ENCODE results near the gene ADGRA1.
A peak's percentile ranks its signal among the peaks of the same experiment; 100 is the strongest.

The ADGRA1 gene

DNA sequence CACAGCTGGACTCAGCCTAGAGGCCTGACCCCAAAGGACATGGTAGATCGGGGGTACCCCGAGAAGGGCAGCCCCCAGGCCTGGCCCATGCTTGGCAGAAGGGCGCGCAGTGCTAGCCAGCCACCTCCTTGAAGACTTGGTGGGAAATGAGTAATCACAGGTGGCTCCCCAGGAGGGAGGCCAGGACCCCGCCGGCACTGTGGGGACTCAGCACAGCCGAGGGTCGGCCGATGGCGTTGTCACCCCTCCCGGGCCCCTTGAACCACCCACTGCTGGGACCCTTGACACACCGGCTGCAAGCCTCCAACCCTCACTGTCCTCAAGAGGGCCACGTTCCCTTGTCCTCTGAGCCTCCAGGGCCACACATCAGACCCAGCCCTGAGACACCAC lies 27.7 kb downstream of the ADGRA1 start:
- no peak for DNase-seq (ENCODE audit: low read depth)
- no peak overlapping the region for H3K4me3 ChIP-seq (ENCODE audit: low read length)
- TF ChIP-seq, protein P1, sequence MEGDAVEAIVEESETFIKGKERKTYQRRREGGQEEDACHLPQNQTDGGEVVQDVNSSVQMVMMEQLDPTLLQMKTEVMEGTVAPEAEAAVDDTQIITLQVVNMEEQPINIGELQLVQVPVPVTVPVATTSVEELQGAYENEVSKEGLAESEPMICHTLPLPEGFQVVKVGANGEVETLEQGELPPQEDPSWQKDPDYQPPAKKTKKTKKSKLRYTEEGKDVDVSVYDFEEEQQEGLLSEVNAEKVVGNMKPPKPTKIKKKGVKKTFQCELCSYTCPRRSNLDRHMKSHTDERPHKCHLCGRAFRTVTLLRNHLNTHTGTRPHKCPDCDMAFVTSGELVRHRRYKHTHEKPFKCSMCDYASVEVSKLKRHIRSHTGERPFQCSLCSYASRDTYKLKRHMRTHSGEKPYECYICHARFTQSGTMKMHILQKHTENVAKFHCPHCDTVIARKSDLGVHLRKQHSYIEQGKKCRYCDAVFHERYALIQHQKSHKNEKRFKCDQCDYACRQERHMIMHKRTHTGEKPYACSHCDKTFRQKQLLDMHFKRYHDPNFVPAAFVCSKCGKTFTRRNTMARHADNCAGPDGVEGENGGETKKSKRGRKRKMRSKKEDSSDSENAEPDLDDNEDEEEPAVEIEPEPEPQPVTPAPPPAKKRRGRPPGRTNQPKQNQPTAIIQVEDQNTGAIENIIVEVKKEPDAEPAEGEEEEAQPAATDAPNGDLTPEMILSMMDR (conservative IDR thresholded peaks at IDR 0.05; ENCODE audit: low read depth, low read length): no peak

DNA sequence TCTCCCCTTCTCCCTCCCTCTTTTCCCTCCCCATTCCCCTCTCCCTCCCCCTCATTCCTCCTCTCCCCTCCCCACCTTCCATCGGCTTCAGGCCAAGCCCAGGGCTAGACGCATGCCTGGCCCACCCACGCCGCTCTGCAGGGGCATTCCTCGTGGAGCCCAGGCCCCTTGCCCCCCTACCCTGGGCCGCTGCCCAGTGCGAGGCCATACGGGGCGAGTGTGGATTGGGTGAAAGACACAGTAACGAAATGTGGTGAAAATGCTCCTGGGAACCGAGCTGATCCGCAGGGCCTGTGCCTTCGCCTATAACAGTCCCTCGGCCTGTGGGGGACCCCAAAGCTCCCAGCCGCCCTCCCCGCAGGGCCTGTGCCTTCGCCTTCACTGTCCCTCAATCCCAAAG lies 28.3 kb downstream of the ADGRA1 start:
- H3K4me3 ChIP-seq (ENCODE audit: low read length): no peak overlapping the region
- no peak for DNase-seq (ENCODE audit: low read depth)
- TF ChIP-seq, protein P1 (conservative IDR thresholded peaks at IDR 0.05; ENCODE audit: low read depth, low read length): no peak

GRCh38 chr10:133116455-133116854 lies 28.7 kb downstream of the ADGRA1 start:
- no peak for DNase-seq (ENCODE audit: low read depth)
- TF ChIP-seq, protein P1 (conservative IDR thresholded peaks at IDR 0.05; ENCODE audit: low read depth, low read length): no peak
- H3K4me3 ChIP-seq (ENCODE audit: low read length): no peak overlapping the region

GRCh38 chr10:133117036-133117687 lies 29.4 kb downstream of the ADGRA1 start:
- TF ChIP-seq, protein P1 (conservative IDR thresholded peaks at IDR 0.05; ENCODE audit: low read depth, low read length): no peak
- H3K4me3 ChIP-seq (ENCODE audit: low read length): no peak overlapping the region
- DNase-seq (ENCODE audit: low read depth): no peak

DNA sequence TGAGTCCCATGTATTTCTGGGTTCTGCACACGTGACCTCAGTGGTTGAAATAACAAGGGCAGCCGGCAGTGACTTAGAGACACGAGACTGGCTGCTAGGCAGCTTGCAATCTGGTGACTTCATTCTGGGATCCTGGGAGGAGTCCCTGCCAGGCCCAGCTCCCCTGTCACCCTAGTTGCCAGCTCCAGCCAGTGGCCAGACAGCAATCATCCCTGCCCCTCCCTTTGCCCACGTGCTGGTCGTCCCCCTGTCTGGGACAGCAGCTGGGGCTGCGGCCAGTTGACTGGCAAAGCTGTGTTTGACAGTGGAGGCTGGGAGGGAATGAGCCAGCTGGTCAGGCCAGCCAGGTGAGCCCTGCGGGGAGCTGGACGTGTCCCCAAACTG lies 30.0 kb downstream of the ADGRA1 start:
- TF ChIP-seq, protein P1 (conservative IDR thresholded peaks at IDR 0.05; ENCODE audit: low read depth, low read length): no peak
- DNase-seq (ENCODE audit: low read depth): peak; percentile 8

DNA sequence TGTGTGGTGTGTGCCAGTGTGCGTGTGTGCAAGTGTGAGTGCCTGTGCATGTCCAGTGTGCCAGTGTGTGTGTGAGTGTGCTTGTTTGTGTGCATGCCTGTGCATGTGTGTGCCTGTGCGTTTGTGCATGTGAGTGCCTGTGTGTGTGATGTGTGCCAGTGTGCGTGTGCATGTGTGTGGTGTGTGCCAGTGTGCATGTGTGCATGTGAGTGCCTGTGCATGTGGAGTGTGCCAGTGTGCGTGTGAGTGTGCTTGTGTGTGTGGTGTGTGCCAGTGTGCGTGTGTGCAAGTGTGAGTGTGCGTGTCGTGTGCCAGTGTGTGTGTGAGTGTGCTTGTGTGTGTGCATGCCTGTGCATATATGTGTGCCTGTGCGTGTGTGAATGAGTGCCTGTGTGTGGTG lies 33.8 kb downstream of the ADGRA1 start:
- H3K4me3 ChIP-seq (ENCODE audit: low read length): no peak overlapping the region
- TF ChIP-seq, protein P1 (conservative IDR thresholded peaks at IDR 0.05; ENCODE audit: low read depth, low read length): no peak
- DNase-seq (ENCODE audit: low read depth): no peak

More for the DNA sequence above, 30.0 kb downstream of the ADGRA1 start:
- no peak overlapping the region for H3K4me3 ChIP-seq (ENCODE audit: low read length)

DNA sequence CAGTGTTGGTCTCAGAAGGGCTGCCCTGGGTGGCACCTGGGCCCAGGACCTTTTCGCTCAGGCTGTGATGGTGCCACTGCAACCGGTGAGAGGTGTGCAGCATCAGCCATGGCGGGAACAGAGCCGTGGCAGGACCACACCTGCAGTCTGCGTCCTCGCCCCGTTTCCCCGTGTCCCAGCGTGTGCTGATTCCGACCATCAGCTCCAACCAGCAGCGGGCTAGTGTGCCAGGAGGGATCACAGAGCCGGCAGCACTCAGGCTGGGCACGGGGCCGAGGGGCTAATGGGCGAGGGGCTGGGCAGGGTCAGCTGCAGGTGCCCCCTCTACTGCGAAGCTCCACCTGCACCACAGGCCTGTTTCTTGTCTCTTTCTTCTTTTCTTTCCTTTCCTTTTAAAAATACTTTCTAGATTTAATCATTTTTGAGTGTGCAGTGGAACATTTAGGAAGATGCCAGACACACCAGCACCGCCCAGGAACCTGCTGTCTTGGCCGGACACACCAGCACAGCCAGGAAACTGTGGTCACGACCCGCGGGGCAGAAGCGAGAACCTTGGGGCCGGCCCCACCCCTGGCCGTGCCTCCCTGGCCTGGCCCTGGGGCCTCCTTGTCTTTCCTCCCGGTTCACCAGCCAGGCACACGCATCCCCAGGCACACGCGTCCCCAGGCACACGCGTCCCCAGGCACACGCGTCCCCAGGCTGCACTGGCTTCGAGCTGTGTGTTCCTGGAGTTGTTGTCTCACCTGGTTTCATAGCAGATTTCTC lies 34.6 kb downstream of the ADGRA1 start:
- no peak for DNase-seq (ENCODE audit: low read depth)
- no peak overlapping the region for H3K4me3 ChIP-seq (ENCODE audit: low read length)
- TF ChIP-seq, protein P1 (conservative IDR thresholded peaks at IDR 0.05; ENCODE audit: low read depth, low read length): no peak
